Ishikawa (cell line): ENCODE measurements around the gene STPG3.

Experiments
- CEBPB ChIP-seq: IDR thresholded peaks from 2 replicates; pipeline ENCODE4 v1.6.1; 2012
- CREB1 ChIP-seq: IDR thresholded peaks from 2 replicates; pipeline ENCODE4 v1.6.1; 2012; ENCODE audit warnings: low read depth
- RAD21 ChIP-seq: IDR thresholded peaks from 2 replicates; pipeline ENCODE4 v1.6.1; 2012; ENCODE audit warnings: low read depth
- REST ChIP-seq: IDR thresholded peaks from 2 replicates; pipeline ENCODE4 v1.6.1; 2012; ENCODE audit warnings: low read depth, mild to moderate bottlenecking
- TAF1 ChIP-seq: IDR thresholded peaks from 2 replicates; pipeline ENCODE4 v1.6.1; 2012; ENCODE audit warnings: low read depth, mild to moderate bottlenecking
- ZBTB7A ChIP-seq: IDR thresholded peaks from 2 replicates; pipeline ENCODE4 v1.6.1; 2012; ENCODE audit warnings: low read depth

GRCh38 chr9:137242269-137243203, 8.6 kb upstream of the STPG3 start:
- TF ChIP-seq REST (no peak), CEBPB (no peak), RAD21 (no peak), ZBTB7A (no peak), TAF1 (no peak), CREB1 (no peak)
